Loucy (cell line): Measurements from ENCODE around the gene PRPSAP1.

ENCODE experiments used
- EZH2phosphoT487 ChIP-seq: fragments of 200-600 bp; IDR thresholded peaks from 2 replicates; pipeline ENCODE4 v1.6.1; 2018; ENCODE audit warnings: antibody characterized with exemption, mild to moderate bottlenecking, moderate library complexity, borderline replicate concordance
- TF ChIP-seq, protein P1 (sequence below): fragments of 200-600 bp; sonication (generic); conservative IDR thresholded peaks from 2 replicates; pipeline ENCODE4 v1.5.1; 2014; ENCODE audit warnings: mild to moderate bottlenecking, antibody characterized with exemption, low read length

- TF ChIP-seq, protein P1, sequence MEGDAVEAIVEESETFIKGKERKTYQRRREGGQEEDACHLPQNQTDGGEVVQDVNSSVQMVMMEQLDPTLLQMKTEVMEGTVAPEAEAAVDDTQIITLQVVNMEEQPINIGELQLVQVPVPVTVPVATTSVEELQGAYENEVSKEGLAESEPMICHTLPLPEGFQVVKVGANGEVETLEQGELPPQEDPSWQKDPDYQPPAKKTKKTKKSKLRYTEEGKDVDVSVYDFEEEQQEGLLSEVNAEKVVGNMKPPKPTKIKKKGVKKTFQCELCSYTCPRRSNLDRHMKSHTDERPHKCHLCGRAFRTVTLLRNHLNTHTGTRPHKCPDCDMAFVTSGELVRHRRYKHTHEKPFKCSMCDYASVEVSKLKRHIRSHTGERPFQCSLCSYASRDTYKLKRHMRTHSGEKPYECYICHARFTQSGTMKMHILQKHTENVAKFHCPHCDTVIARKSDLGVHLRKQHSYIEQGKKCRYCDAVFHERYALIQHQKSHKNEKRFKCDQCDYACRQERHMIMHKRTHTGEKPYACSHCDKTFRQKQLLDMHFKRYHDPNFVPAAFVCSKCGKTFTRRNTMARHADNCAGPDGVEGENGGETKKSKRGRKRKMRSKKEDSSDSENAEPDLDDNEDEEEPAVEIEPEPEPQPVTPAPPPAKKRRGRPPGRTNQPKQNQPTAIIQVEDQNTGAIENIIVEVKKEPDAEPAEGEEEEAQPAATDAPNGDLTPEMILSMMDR = no peak
- no peak for TF ChIP-seq EZH2phosphoT487
Observed at GRCh38 chr17:76398523-76399174, 44.9 kb upstream of the PRPSAP1 start.
